A673 (cell line): ENCODE measurements around the gene NOX3. TPM values are rescaled to one million over a fixed set of nuclear protein-coding genes. Genes with fewer than 3 reads are reported as not detected.

ENCODE experiments used
- BruUV-seq: library from RNA; stranded (reverse); fragments of 400-500 nt; replicated peaks from 2 replicates; lab custom pipeline; 2021; lab: Mats Ljungman, UMichigan
- CTCF ChIA-PET: fragments of 300-600 bp; sonication (Branson Sonifier 250); formaldehyde crosslinking; loops from one replicate; lab custom pipeline; 2022; ENCODE audit warnings: antibody characterized with exemption; lab: Charles Lee
- POLR2A ChIA-PET: fragments of 300-600 bp; sonication (Branson Sonifier 250); formaldehyde crosslinking; loops from one replicate; lab custom pipeline; 2022; ENCODE audit warnings: antibody characterized with exemption; ENCODE audit not compliant: low non-redundant PET; lab: Charles Lee
- DNase-seq: peaks from one replicate; pipeline ENCODE4 v3.0.0-alpha.2; 2015; ENCODE audit warnings: low spot score
- H3K27ac ChIP-seq: fragments of 200-600 bp; sonication (generic); 2 replicates; pipeline ENCODE4 v1.5.1; 2016; ENCODE audit warnings: mixed run types, low read depth, mild to moderate bottlenecking, mixed read lengths, antibody characterized with exemption, low read length; ENCODE audit not compliant: poor library complexity, severe bottlenecking
- H3K27me3 ChIP-seq: fragments of 200-600 bp; sonication (generic); replicated peaks from 2 replicates; pipeline ENCODE4 v1.6.1; 2017; ENCODE audit warnings: mixed run types, low read depth, mild to moderate bottlenecking, mixed read lengths, antibody characterized with exemption, low read length; ENCODE audit not compliant: insufficient read depth, poor library complexity
- H3K36me3 ChIP-seq: fragments of 200-600 bp; sonication (generic); 2 replicates; pipeline ENCODE4 v1.6.1; 2016; ENCODE audit warnings: mixed run types, mild to moderate bottlenecking, mixed read lengths, antibody characterized with exemption, low read length; ENCODE audit not compliant: insufficient read depth, poor library complexity, severe bottlenecking
- H3K4me1 ChIP-seq: fragments of 200-600 bp; sonication (generic); 2 replicates; pipeline ENCODE4 v1.6.1; 2017; ENCODE audit warnings: mixed run types, mild to moderate bottlenecking, mixed read lengths, antibody characterized with exemption, low read length; ENCODE audit not compliant: insufficient read depth, poor library complexity, severe bottlenecking
- H3K4me3 ChIP-seq: fragments of 200-600 bp; sonication (generic); 2 replicates; pipeline ENCODE4 v1.5.1; 2016; ENCODE audit warnings: low read depth, mixed run types, mild to moderate bottlenecking, mixed read lengths, low read length; ENCODE audit not compliant: poor library complexity, severe bottlenecking
- H3K9me3 ChIP-seq: fragments of 200-600 bp; sonication (generic); 2 replicates; pipeline ENCODE4 v1.6.1; 2016; ENCODE audit warnings: mixed run types, low read depth, mild to moderate bottlenecking, mixed read lengths, antibody characterized with exemption, low read length; ENCODE audit not compliant: poor library complexity, severe bottlenecking
- EZH2 ChIP-seq: fragments of 200-600 bp; sonication (generic); IDR thresholded peaks from 2 replicates; pipeline ENCODE4 v1.6.1; 2017; ENCODE audit warnings: borderline replicate concordance, low read depth, mild to moderate bottlenecking, mixed read lengths, antibody characterized with exemption, low read length; ENCODE audit not compliant: poor library complexity, severe bottlenecking
- intact Hi-C: fragments of 100-400 bp; cut with micrococcal nuclease; formaldehyde crosslinking; loops from one replicate; pipeline ENCODE4 v1.10.0; 2022; ENCODE audit not compliant: unreplicated experiment
- total RNA-seq: library from RNA; stranded (reverse); gene quantifications from 2 replicates; pipeline ENCODE4 v1.2.3, GENCODE V29; 2021
- TF ChIP-seq, protein P1 (sequence below): fragments of 300-800, 200-600 bp; sonication (generic); conservative IDR thresholded peaks from 2 replicates; pipeline ENCODE4 v1.5.1; 2017; ENCODE audit warnings: low read depth, mild to moderate bottlenecking, antibody characterized with exemption, low read length, moderate library complexity, mixed read lengths

Gene NOX3
- total RNA-seq, 1 experiment from 2014 or later, result not detected

DNA sequence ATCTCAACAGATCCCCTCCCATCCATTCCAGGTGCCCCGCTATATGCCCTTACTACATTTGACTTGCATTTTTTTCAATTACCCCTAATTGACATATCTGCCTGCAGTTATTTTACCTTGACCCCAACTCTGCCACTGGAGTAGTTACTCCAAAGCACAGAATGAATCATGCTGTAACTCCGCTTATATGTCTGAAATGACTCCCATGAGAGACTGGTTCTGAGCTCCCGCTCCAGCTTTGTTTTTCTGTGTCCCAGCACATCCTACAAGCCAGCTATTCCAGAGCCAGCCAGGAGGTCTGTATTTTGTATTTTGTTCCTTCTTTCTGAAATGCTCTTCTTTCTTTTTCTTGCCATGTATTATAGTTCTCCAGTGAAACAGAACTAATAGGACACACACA lies 10.9 kb upstream of the NOX3 start:
- H3K9me3 ChIP-seq, result peaks cover 8% of the 10 kb centered on the region
- H3K4me3 ChIP-seq, result no peak overlapping the region
- no TSS peak for BruUV-seq
- H3K27me3 ChIP-seq, result no peaks in the 10 kb centered on the region
- no peak overlapping the region for H3K27ac ChIP-seq
- intact Hi-C loops, result no loop called here
- no peak for DNase-seq
- ChIA-PET CTCF (no interaction called here), POLR2A (no interaction called here)
- no peaks in the 10 kb centered on the region for H3K4me1 ChIP-seq
- TF ChIP-seq, protein P1, sequence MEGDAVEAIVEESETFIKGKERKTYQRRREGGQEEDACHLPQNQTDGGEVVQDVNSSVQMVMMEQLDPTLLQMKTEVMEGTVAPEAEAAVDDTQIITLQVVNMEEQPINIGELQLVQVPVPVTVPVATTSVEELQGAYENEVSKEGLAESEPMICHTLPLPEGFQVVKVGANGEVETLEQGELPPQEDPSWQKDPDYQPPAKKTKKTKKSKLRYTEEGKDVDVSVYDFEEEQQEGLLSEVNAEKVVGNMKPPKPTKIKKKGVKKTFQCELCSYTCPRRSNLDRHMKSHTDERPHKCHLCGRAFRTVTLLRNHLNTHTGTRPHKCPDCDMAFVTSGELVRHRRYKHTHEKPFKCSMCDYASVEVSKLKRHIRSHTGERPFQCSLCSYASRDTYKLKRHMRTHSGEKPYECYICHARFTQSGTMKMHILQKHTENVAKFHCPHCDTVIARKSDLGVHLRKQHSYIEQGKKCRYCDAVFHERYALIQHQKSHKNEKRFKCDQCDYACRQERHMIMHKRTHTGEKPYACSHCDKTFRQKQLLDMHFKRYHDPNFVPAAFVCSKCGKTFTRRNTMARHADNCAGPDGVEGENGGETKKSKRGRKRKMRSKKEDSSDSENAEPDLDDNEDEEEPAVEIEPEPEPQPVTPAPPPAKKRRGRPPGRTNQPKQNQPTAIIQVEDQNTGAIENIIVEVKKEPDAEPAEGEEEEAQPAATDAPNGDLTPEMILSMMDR, result no peak
- TF ChIP-seq EZH2, result no peak
- no peaks in the 10 kb centered on the region for H3K36me3 ChIP-seq

DNA sequence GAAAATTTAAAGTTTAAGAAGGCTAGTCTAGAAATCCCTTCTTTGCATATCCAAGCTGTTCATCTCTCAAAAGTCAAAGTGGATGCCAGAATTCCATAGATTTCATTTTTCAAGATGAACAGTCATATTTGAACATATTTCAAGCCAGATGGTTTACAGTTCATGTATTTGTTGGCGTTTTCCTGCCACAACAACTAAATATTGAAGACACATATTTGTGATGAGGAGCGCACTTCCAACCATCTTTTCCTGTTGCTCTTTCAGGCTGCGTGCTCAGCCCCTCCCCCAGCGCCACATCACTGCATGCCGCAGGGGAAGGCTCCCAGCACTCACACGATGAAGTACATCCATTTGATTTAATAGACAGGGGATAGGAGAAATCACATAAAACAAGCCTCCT lies 5.9 kb upstream of the NOX3 start:
- POLR2A ChIA-PET, result no interaction called here
- Histone ChIP-seq H3K27me3 (no peaks in the 10 kb centered on the region), H3K36me3 (no peaks in the 10 kb centered on the region), H3K9me3 (no peaks in the 10 kb centered on the region), H3K4me3 (no peak overlapping the region), H3K27ac (no peak overlapping the region), H3K4me1 (no peaks in the 10 kb centered on the region)
- BruUV-seq, result no TSS peak
- CTCF ChIA-PET, result no interaction called here
- intact Hi-C loops, result no loop called here
- no peak for TF ChIP-seq EZH2
- TF ChIP-seq, protein P1, result no peak
- no peak for DNase-seq

DNA sequence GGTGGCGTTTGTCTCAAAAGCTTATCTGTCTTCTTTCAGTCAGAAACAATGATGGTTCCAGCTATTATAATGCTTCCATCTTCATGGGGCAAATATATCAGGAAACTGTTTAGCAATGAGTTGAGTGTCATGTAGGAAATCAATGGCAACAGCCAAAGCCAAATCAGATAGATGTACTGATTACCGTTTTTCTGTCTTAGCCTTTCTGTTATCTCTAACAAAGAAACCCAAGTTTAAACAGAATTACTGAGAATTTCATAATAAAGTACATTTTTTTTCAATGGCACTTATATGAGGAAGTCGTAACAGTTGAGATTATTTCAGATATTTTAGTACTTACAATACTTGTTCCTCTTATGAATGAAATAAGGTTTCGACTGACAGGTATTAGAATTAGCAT lies 1.2 kb downstream of the NOX3 start:
- POLR2A ChIA-PET, result no interaction called here
- H3K36me3 ChIP-seq, result no peaks in the 10 kb centered on the region
- peaks cover 2% of the 10 kb centered on the region for H3K4me1 ChIP-seq
- CTCF ChIA-PET, result no interaction called here
- no peak for DNase-seq
- H3K4me3 ChIP-seq, result no peak overlapping the region
- H3K9me3 ChIP-seq, result no peaks in the 10 kb centered on the region
- no TSS peak for BruUV-seq
- no peaks in the 10 kb centered on the region for H3K27me3 ChIP-seq
- TF ChIP-seq, protein P1, result no peak
- TF ChIP-seq EZH2, result no peak
- intact Hi-C loops, result no loop called here
- no peak overlapping the region for H3K27ac ChIP-seq
